Panc1 (cell line): ENCODE results near the gene PTRH1. TPM values are rescaled to one million over a fixed set of nuclear protein-coding genes. Genes with fewer than 3 reads are reported as not detected.

Source experiments
- ATAC-seq: fragments of 200-7000 bp; cut with Tn5 transposase; 2 replicates; pipeline ENCODE4 v1.9.1; 2020; ENCODE audit warnings: mild to moderate bottlenecking, moderate library complexity
- BruUV-seq: library from RNA; stranded (reverse); fragments of 400-500 nt; replicated peaks from 2 replicates; lab custom pipeline; 2021; lab: Mats Ljungman, UMichigan
- CTCF ChIA-PET: fragments of 300-600 bp; sonication (Branson Sonifier 250); formaldehyde crosslinking; loops from one replicate; lab custom pipeline; 2022; ENCODE audit warnings: antibody characterized with exemption; lab: Charles Lee
- POLR2A ChIA-PET: fragments of 300-600 bp; sonication (Branson Sonifier 250); formaldehyde crosslinking; loops from one replicate; lab custom pipeline; 2022; ENCODE audit warnings: antibody characterized with exemption; lab: Charles Lee
- DNase-seq: peaks from one replicate; pipeline ENCODE4 v3.0.0-alpha.2; 2010; ENCODE audit warnings: low read depth, low spot score
- H3K27ac ChIP-seq: 2 replicates; pipeline ENCODE4 v1.5.1; 2011; ENCODE audit warnings: mild to moderate bottlenecking, low read length, inconsistent platforms
- H3K27me3 ChIP-seq: fragments of 200-500 bp; sonication (Bioruptor generic); 2 replicates; pipeline ENCODE4 v1.6.0; 2014; ENCODE audit warnings: low read length, inconsistent platforms; ENCODE audit not compliant: control insufficient read depth, insufficient read depth
- H3K36me3 ChIP-seq: fragments of 200-500 bp; sonication (Bioruptor generic); 2 replicates; pipeline ENCODE4 v1.5.1; 2014; ENCODE audit warnings: inconsistent platforms, mild to moderate bottlenecking, low read length, moderate library complexity; ENCODE audit not compliant: control insufficient read depth, insufficient read depth
- H3K4me1 ChIP-seq: 2 replicates; pipeline ENCODE4 v1.5.1; 2011; ENCODE audit warnings: inconsistent platforms, mild to moderate bottlenecking, low read length, moderate library complexity; ENCODE audit not compliant: control insufficient read depth, insufficient read depth
- H3K4me3 ChIP-seq, 2 experiments: 2 replicates each; pipeline ENCODE4 v1.5.1; 2011 to 2012; ENCODE audit warnings: low read depth in 2 of 2, low read length in 2 of 2, mild to moderate bottlenecking in 2 of 2, inconsistent platforms in 1 of 2, moderate library complexity in 1 of 2
- H3K9me3 ChIP-seq: fragments of 200-500 bp; sonication (Bioruptor generic); 2 replicates; pipeline ENCODE4 v1.5.1; 2014; ENCODE audit warnings: low read depth, mild to moderate bottlenecking, inconsistent platforms, low read length, moderate library complexity; ENCODE audit not compliant: control insufficient read depth, insufficient read depth
- POLR2AphosphoS5 ChIP-seq: IDR thresholded peaks from 2 replicates; pipeline ENCODE4 v1.6.1; 2012; ENCODE audit warnings: mild to moderate bottlenecking, low read depth, low read length, moderate library complexity
- SIN3A ChIP-seq: IDR thresholded peaks from 2 replicates; pipeline ENCODE4 v1.6.1; 2012; ENCODE audit warnings: low read depth, mild to moderate bottlenecking, low read length, moderate library complexity, borderline replicate concordance; ENCODE audit not compliant: insufficient read depth
- TCF7L2 ChIP-seq: IDR thresholded peaks from 2 replicates; pipeline ENCODE4 v1.6.1; 2011; ENCODE audit warnings: mild to moderate bottlenecking, low read depth, low read length, inconsistent platforms
- in situ Hi-C: cut with HindIII; loops from 2 replicates; pipeline ENCODE4 v1.10.0; 2016; ENCODE audit warnings: low sequenced_read_pairs, low pct_unique_long_range_greater_than_20kb
- intact Hi-C: fragments of 100-400 bp; cut with micrococcal nuclease; formaldehyde crosslinking; loops from one replicate; pipeline ENCODE4 v1.10.0; 2022; ENCODE audit not compliant: unreplicated experiment
- total RNA-seq: library from RNA; stranded (reverse); gene quantifications from one replicate; pipeline ENCODE4 v1.2.1, GENCODE V29; 2021; ENCODE audit not compliant: unreplicated experiment
- TF ChIP-seq, protein P1 (sequence below): fragments of 450-650 bp; IDR thresholded peaks from 2 replicates; pipeline ENCODE4 v1.5.1; 2017; ENCODE audit warnings: mild to moderate bottlenecking
- TF ChIP-seq, protein P2 (sequence below), 2 experiments: IDR thresholded peaks; 2 replicates each; pipeline ENCODE4 v1.6.1; 2011 to 2012; ENCODE audit warnings: low read depth in 2 of 2, control low read depth in 1 of 2, low read length in 1 of 2, mild to moderate bottlenecking in 1 of 2, moderate library complexity in 1 of 2; ENCODE audit not compliant: insufficient read depth in 1 of 2

Gene PTRH1
- total RNA-seq, 1 experiment from 2014 or later: 13.8 TPM

DNA sequence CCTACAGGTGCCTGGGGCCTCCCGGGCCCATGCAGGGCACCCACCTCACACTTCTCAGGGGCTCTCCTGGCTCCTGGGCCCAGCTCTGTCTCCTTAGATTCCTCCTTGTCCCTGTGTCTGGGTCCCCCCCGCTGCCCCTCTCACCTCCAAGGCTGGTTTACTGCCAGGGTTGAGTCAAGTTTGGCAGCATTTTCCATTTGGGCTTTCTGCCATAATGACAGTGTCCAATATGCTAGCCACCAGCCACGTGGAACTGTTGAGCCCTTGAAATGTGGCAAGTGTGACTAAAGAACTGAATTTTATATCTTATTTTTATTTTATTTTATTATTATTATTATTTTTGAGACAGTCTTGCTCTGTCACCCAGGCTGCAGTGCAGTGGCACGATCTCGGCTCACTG is 2.3 kb upstream of the PTRH1 start:
- DNase-seq (no peak), ATAC-seq (no peak)
- Histone ChIP-seq H3K36me3 (peaks cover 3% of the 10 kb centered on the region; the same call in 1 of the 2 replicates), H3K27me3 (no peaks in the 10 kb centered on the region), H3K4me1 (peaks cover 6% of the 10 kb centered on the region), H3K9me3 (no peaks in the 10 kb centered on the region), H3K4me3 (no peak overlapping the region), H3K27ac (no peak overlapping the region)
- in situ Hi-C loops: no loop called here
- CTCF ChIA-PET: no interaction called here
- TF ChIP-seq, protein P1, sequence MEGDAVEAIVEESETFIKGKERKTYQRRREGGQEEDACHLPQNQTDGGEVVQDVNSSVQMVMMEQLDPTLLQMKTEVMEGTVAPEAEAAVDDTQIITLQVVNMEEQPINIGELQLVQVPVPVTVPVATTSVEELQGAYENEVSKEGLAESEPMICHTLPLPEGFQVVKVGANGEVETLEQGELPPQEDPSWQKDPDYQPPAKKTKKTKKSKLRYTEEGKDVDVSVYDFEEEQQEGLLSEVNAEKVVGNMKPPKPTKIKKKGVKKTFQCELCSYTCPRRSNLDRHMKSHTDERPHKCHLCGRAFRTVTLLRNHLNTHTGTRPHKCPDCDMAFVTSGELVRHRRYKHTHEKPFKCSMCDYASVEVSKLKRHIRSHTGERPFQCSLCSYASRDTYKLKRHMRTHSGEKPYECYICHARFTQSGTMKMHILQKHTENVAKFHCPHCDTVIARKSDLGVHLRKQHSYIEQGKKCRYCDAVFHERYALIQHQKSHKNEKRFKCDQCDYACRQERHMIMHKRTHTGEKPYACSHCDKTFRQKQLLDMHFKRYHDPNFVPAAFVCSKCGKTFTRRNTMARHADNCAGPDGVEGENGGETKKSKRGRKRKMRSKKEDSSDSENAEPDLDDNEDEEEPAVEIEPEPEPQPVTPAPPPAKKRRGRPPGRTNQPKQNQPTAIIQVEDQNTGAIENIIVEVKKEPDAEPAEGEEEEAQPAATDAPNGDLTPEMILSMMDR: no peak
- TF ChIP-seq TCF7L2 (no peak), POLR2AphosphoS5 (no peak), SIN3A (no peak)
- TF ChIP-seq, protein P2, sequence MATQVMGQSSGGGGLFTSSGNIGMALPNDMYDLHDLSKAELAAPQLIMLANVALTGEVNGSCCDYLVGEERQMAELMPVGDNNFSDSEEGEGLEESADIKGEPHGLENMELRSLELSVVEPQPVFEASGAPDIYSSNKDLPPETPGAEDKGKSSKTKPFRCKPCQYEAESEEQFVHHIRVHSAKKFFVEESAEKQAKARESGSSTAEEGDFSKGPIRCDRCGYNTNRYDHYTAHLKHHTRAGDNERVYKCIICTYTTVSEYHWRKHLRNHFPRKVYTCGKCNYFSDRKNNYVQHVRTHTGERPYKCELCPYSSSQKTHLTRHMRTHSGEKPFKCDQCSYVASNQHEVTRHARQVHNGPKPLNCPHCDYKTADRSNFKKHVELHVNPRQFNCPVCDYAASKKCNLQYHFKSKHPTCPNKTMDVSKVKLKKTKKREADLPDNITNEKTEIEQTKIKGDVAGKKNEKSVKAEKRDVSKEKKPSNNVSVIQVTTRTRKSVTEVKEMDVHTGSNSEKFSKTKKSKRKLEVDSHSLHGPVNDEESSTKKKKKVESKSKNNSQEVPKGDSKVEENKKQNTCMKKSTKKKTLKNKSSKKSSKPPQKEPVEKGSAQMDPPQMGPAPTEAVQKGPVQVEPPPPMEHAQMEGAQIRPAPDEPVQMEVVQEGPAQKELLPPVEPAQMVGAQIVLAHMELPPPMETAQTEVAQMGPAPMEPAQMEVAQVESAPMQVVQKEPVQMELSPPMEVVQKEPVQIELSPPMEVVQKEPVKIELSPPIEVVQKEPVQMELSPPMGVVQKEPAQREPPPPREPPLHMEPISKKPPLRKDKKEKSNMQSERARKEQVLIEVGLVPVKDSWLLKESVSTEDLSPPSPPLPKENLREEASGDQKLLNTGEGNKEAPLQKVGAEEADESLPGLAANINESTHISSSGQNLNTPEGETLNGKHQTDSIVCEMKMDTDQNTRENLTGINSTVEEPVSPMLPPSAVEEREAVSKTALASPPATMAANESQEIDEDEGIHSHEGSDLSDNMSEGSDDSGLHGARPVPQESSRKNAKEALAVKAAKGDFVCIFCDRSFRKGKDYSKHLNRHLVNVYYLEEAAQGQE (IDR thresholded peaks at IDR 0.05; ENCODE audit: insufficient read depth in 1 of 2, low read depth in 2 of 2, low read length in 1 of 2): no peak
- POLR2A ChIA-PET: no interaction called here
- intact Hi-C loops: no loop called here
- BruUV-seq: no TSS peak

DNA sequence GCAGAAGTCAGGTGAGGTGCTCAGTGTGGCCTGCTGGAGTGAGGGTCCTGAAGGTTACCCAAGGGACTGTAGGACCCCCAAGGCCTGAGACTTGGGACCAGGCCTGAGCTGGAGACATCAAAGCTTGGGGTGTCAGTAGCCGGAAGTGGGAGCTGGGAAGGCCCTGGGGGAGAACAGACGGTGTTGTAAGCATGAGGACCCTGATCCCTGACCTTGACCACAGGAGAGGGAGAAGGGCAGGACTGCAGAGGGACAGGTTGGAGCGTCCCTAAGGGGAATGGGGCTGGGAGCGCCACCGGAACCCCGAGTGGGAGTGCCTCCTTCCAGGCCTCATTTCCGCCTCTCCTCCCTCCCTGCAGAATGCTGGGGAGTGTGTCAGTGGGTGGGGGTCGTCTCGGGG is 949 bp upstream of the PTRH1 start:
- no peak for DNase-seq
- in situ Hi-C loops: no loop called here
- ChIA-PET CTCF (interaction anchor here (1.0 kb wide), 1 partner anchor 19 kb away, joined by 4 read pairs; the partner anchor contains the start of gene TOR2A), POLR2A (no interaction called here)
- BruUV-seq: no TSS peak
- H3K27ac ChIP-seq: peak overlapping the region; percentile 52
- peak overlapping the region in 1 of 2 experiments; percentile 75; a peak in 2 of 4 replicates for H3K4me3 ChIP-seq
- intact Hi-C loops: no loop called here
- peaks cover 3% of the 10 kb centered on the region; the same call in 1 of the 2 replicates for H3K36me3 ChIP-seq
- TF ChIP-seq POLR2AphosphoS5: no peak
- TF ChIP-seq, protein P2 (IDR thresholded peaks at IDR 0.05; ENCODE audit: insufficient read depth in 1 of 2, low read depth in 2 of 2, low read length in 1 of 2): no peak
- TF ChIP-seq SIN3A: no peak
- TF ChIP-seq, protein P1: no peak
- TF ChIP-seq TCF7L2: no peak
- peaks cover 12% of the 10 kb centered on the region for H3K4me1 ChIP-seq
- H3K9me3 ChIP-seq: no peaks in the 10 kb centered on the region
- H3K27me3 ChIP-seq: no peaks in the 10 kb centered on the region
- ATAC-seq: no peak
